ENCODE measurements around the gene RCOR3.
"Not testable (repeated sequence)": the region's sequence is repeated elsewhere in the genome, so short reads cannot be mapped to it uniquely, and the experiment has no call there.

- not testable (repeated sequence) for TF ChIP-seq POLR2A (IDR thresholded peaks at IDR 0.05); POLR2AphosphoS5 (IDR thresholded peaks at IDR 0.05); EP300 (IDR thresholded peaks at IDR 0.05; ENCODE audit: low read depth)
- TF ChIP-seq, protein P1, sequence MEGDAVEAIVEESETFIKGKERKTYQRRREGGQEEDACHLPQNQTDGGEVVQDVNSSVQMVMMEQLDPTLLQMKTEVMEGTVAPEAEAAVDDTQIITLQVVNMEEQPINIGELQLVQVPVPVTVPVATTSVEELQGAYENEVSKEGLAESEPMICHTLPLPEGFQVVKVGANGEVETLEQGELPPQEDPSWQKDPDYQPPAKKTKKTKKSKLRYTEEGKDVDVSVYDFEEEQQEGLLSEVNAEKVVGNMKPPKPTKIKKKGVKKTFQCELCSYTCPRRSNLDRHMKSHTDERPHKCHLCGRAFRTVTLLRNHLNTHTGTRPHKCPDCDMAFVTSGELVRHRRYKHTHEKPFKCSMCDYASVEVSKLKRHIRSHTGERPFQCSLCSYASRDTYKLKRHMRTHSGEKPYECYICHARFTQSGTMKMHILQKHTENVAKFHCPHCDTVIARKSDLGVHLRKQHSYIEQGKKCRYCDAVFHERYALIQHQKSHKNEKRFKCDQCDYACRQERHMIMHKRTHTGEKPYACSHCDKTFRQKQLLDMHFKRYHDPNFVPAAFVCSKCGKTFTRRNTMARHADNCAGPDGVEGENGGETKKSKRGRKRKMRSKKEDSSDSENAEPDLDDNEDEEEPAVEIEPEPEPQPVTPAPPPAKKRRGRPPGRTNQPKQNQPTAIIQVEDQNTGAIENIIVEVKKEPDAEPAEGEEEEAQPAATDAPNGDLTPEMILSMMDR (IDR thresholded peaks at IDR 0.05), result not testable (repeated sequence)
Measured at GRCh38 chr1:211222469-211223234, 36.5 kb upstream of the RCOR3 start.
